GM11168 (cell line): Measurements from ENCODE around the gene STIM2.

Experiments
- in situ Hi-C: fragments of 300-500 bp; cut with MboI; formaldehyde crosslinking; loops from one replicate; pipeline ENCODE4 v1.12.0; 2022; ENCODE audit warnings: low sequenced_read_pairs; ENCODE audit not compliant: unreplicated experiment

The STIM2 gene

GRCh38 chr4:27057662-27058061 lies 197.0 kb downstream of the STIM2 start:
- in situ Hi-C loops: loop anchor here (25.0 kb wide), 1 partner anchor 255 kb away; no protein-coding TSS in a partner anchor

- in situ Hi-C loops: loop anchor here (25.0 kb wide), 1 partner anchor 253 kb away; no protein-coding TSS in a partner anchor
These were observed 198.3 kb downstream of the STIM2 start for GRCh38 chr4:27058819-27059406.

- in situ Hi-C loops: loop anchor here (25.0 kb wide), 1 partner anchor 253 kb away; no protein-coding TSS in a partner anchor
These were observed 198.8 kb downstream of the STIM2 start for GRCh38 chr4:27059446-27059845.

- in situ Hi-C loops: loop anchor here (25.0 kb wide), 1 partner anchor 250 kb away; no protein-coding TSS in a partner anchor
These were observed 201.6 kb downstream of the STIM2 start for GRCh38 chr4:27062256-27062655.

GRCh38 chr4:27066591-27066990 lies 205.9 kb downstream of the STIM2 start:
- in situ Hi-C loops: loop anchor here (25.0 kb wide), 1 partner anchor 246 kb away; no protein-coding TSS in a partner anchor

- in situ Hi-C loops: loop anchor here (25.0 kb wide), 1 partner anchor 244 kb away; no protein-coding TSS in a partner anchor
These were observed 207.7 kb downstream of the STIM2 start for GRCh38 chr4:27068151-27068867.
